ENCODE results near the gene ETNK1.

DNA sequence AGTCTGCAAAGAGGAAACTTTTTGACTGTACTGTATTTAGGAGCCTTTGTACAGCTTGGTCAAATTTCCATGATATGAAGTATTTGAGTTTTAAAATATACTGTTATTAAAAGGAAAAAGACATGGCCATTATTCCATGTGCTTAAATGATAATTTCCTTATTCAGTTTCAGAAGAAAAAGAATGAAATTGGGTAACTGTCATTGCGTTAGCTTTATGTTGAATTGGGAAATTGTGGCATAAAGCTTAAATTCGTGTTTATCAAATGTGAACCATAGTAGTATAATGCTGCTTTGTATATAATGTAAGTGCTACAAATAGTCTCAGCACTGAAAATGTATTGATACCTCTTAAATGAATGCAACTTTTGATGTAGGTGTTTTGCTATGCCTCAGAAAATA, 64.9 kb downstream of the ETNK1 start:
- TF ChIP-seq, protein P1, sequence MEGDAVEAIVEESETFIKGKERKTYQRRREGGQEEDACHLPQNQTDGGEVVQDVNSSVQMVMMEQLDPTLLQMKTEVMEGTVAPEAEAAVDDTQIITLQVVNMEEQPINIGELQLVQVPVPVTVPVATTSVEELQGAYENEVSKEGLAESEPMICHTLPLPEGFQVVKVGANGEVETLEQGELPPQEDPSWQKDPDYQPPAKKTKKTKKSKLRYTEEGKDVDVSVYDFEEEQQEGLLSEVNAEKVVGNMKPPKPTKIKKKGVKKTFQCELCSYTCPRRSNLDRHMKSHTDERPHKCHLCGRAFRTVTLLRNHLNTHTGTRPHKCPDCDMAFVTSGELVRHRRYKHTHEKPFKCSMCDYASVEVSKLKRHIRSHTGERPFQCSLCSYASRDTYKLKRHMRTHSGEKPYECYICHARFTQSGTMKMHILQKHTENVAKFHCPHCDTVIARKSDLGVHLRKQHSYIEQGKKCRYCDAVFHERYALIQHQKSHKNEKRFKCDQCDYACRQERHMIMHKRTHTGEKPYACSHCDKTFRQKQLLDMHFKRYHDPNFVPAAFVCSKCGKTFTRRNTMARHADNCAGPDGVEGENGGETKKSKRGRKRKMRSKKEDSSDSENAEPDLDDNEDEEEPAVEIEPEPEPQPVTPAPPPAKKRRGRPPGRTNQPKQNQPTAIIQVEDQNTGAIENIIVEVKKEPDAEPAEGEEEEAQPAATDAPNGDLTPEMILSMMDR (IDR thresholded peaks at IDR 0.05; ENCODE audit: poor library complexity) = no peak
- no peak for TF ChIP-seq EZH2 (IDR thresholded peaks at IDR 0.05; ENCODE audit: borderline replicate concordance)
